ENCODE results near the gene MSTO1. TPM values are rescaled to one million over a fixed set of nuclear protein-coding genes. Genes with fewer than 3 reads are reported as not detected.
"Not testable (repeated sequence)": the region's sequence is repeated elsewhere in the genome, so short reads cannot be mapped to it uniquely, and the experiment has no call there.

MSTO1 gene
- total RNA-seq, 2 experiments from 2014 or later: 65.9 to 69.6 TPM

- H3K36me3 ChIP-seq (ENCODE audit: insufficient read depth, low read length); H3K9me3 Mint-ChIP-seq; intact Hi-C loops (cut with DNase I, micrococcal nuclease); H3K4me3 Mint-ChIP-seq; H3K4me1 Mint-ChIP-seq (ENCODE audit: low read depth); H3K27ac ChIP-seq (ENCODE audit: low read depth in 1 of 2, low read length in 2 of 2); ATAC-seq (ENCODE audit: poor library complexity); H3K4me3 ChIP-seq (ENCODE audit: low read length); H3K9me3 ChIP-seq (ENCODE audit: control insufficient read depth in 1 of 2, insufficient read depth in 1 of 2, low read length in 2 of 2); DNase-seq; H3K27me3 ChIP-seq (ENCODE audit: control insufficient read depth in 1 of 2, insufficient read depth in 2 of 2, low read length in 2 of 2); H3K27ac Mint-ChIP-seq; POLR2A ChIA-PET; CTCF ChIA-PET; H3K36me3 Mint-ChIP-seq (ENCODE audit: low read depth); H3K4me1 ChIP-seq (ENCODE audit: insufficient read depth, low read length); H3K27me3 Mint-ChIP-seq: not testable (repeated sequence)
Observed at GRCh38 chr1:155589282-155589681, 20.7 kb upstream of the MSTO1 start.

- H3K9me3 Mint-ChIP-seq, H3K27ac Mint-ChIP-seq: not testable (repeated sequence)
Observed at GRCh38 chr1:155590516-155591247, 19.3 kb upstream of the MSTO1 start.

GRCh38 chr1:155591770-155592169 is 18.2 kb upstream of the MSTO1 start:
- H3K36me3 Mint-ChIP-seq (ENCODE audit: low read depth): no peaks in the 10 kb centered on the region
- Histone ChIP-seq H3K9me3 (ENCODE audit: control insufficient read depth in 1 of 2, insufficient read depth in 1 of 2, low read length in 2 of 2) (no peaks in the 10 kb centered on the region), H3K27me3 (ENCODE audit: control insufficient read depth in 1 of 2, insufficient read depth in 2 of 2, low read length in 2 of 2) (no peaks in the 10 kb centered on the region), H3K27ac (ENCODE audit: low read depth in 1 of 2, low read length in 2 of 2) (no peak overlapping the region), H3K4me1 (ENCODE audit: insufficient read depth, low read length) (no peaks in the 10 kb centered on the region), H3K4me3 (ENCODE audit: low read length) (no peak overlapping the region), H3K36me3 (ENCODE audit: insufficient read depth, low read length) (no peaks in the 10 kb centered on the region)
- peaks cover 5% of the 10 kb centered on the region for H3K4me1 Mint-ChIP-seq (ENCODE audit: low read depth)
- no peak overlapping the region for H3K4me3 Mint-ChIP-seq
- CTCF ChIA-PET: interaction anchor here (0.7 to 1.5 kb wide), 3 partner anchors 205 to 341 kb away, joined by 3 to 7 read pairs (median 3); no protein-coding TSS in a partner anchor
- POLR2A ChIA-PET: no interaction called here
- TF ChIP-seq CTCF (IDR thresholded peaks at IDR 0.05): peak; percentile 63
- H3K27ac Mint-ChIP-seq: no peak overlapping the region
- ATAC-seq (ENCODE audit: poor library complexity) (peak; percentile 72), DNase-seq (peak in 6 of 14 experiments; percentile 7 to 78 (median 64))
- H3K27me3 Mint-ChIP-seq: no peaks in the 10 kb centered on the region
- intact Hi-C loops (cut with DNase I, micrococcal nuclease): loop anchor here (1.0 to 10.0 kb wide), 6 partner anchors 237 to 497 kb away; partner anchors contain the start of gene RUSC1 (in 1 of the 2)
- no peaks in the 10 kb centered on the region for H3K9me3 Mint-ChIP-seq

More at GRCh38 chr1:155590516-155591247, 19.3 kb upstream of the MSTO1 start:
- DNase-seq; ATAC-seq (ENCODE audit: poor library complexity); H3K4me1 ChIP-seq (ENCODE audit: insufficient read depth, low read length); H3K27me3 Mint-ChIP-seq; H3K27me3 ChIP-seq (ENCODE audit: control insufficient read depth in 1 of 2, insufficient read depth in 2 of 2, low read length in 2 of 2); CTCF ChIA-PET; H3K36me3 Mint-ChIP-seq (ENCODE audit: low read depth); H3K36me3 ChIP-seq (ENCODE audit: insufficient read depth, low read length); H3K4me3 ChIP-seq (ENCODE audit: low read length); H3K9me3 ChIP-seq (ENCODE audit: control insufficient read depth in 1 of 2, insufficient read depth in 1 of 2, low read length in 2 of 2); H3K4me1 Mint-ChIP-seq (ENCODE audit: low read depth); H3K4me3 Mint-ChIP-seq; POLR2A ChIA-PET; H3K27ac ChIP-seq (ENCODE audit: low read depth in 1 of 2, low read length in 2 of 2): not testable (repeated sequence)
- intact Hi-C loops (cut with DNase I, micrococcal nuclease): loop anchor here (5.0 to 10.0 kb wide), 3 partner anchors 236 to 496 kb away; partner anchors contain the start of gene RUSC1 (in 1 of the 2)

GRCh38 chr1:155595877-155596474 is 14.0 kb upstream of the MSTO1 start:
- not testable (repeated sequence) for ATAC-seq (ENCODE audit: poor library complexity); H3K27me3 ChIP-seq (ENCODE audit: control insufficient read depth in 1 of 2, insufficient read depth in 2 of 2, low read length in 2 of 2); H3K9me3 Mint-ChIP-seq; H3K36me3 Mint-ChIP-seq (ENCODE audit: low read depth); H3K27ac ChIP-seq (ENCODE audit: low read depth in 1 of 2, low read length in 2 of 2); H3K27me3 Mint-ChIP-seq; H3K27ac Mint-ChIP-seq; H3K4me3 Mint-ChIP-seq; DNase-seq; H3K4me3 ChIP-seq (ENCODE audit: low read length); H3K4me1 ChIP-seq (ENCODE audit: insufficient read depth, low read length); H3K36me3 ChIP-seq (ENCODE audit: insufficient read depth, low read length); H3K9me3 ChIP-seq (ENCODE audit: control insufficient read depth in 1 of 2, insufficient read depth in 1 of 2, low read length in 2 of 2)
- CTCF ChIA-PET: interaction anchor here (0.5 kb wide), 1 partner anchor 21 kb away, joined by 3 read pairs; no protein-coding TSS in a partner anchor
- H3K4me1 Mint-ChIP-seq (ENCODE audit: low read depth): peaks cover 16% of the 10 kb centered on the region
- POLR2A ChIA-PET: interaction anchor here (1.1 kb wide), 1 partner anchor 346 kb away, joined by 3 read pairs; no protein-coding TSS in a partner anchor
- intact Hi-C loops (cut with DNase I, micrococcal nuclease): loop anchor here in 1 of 2 experiments (10.0 kb wide), 2 partner anchors 241 to 501 kb away; no protein-coding TSS in a partner anchor
